DND-41 (cell line): ENCODE measurements around the gene CENPX.

Experiments
- ATAC-seq: fragments of 200-7000 bp; cut with Tn5 transposase; 3 replicates; pipeline ENCODE4 v1.9.1; 2021; ENCODE audit warnings: low read depth; ENCODE audit not compliant: insufficient read depth
- DNase-seq: peaks from one replicate; pipeline ENCODE4 v3.0.0-alpha.2; 2020
- H2AFZ ChIP-seq: 2 replicates; pipeline ENCODE4 v1.6.0; 2012; ENCODE audit warnings: low read depth, low read length
- H3K27ac ChIP-seq: 2 replicates; pipeline ENCODE4 v1.5.1; 2012; ENCODE audit warnings: low read length, inconsistent platforms
- H3K27me3 ChIP-seq: fragments of 200-600 bp; sonication (generic); 2 replicates; pipeline ENCODE4 v1.6.0; 2012; ENCODE audit warnings: low read length, mild to moderate bottlenecking, inconsistent platforms; ENCODE audit not compliant: insufficient read depth, poor library complexity
- H3K36me3 ChIP-seq: 2 replicates; pipeline ENCODE4 v1.5.1; 2012; ENCODE audit warnings: low read length, inconsistent platforms; ENCODE audit not compliant: insufficient read depth
- H3K4me1 ChIP-seq: 2 replicates; pipeline ENCODE4 v1.5.1; 2012; ENCODE audit warnings: mild to moderate bottlenecking, low read length; ENCODE audit not compliant: insufficient read depth
- H3K4me2 ChIP-seq: 2 replicates; pipeline ENCODE4 v1.6.0; 2012; ENCODE audit warnings: mild to moderate bottlenecking, moderate library complexity, low read length, inconsistent platforms; ENCODE audit not compliant: insufficient read depth
- H3K4me3 ChIP-seq, 2 experiments: fragments of 200-600 bp in 1 of 2; shearing (Covaris generic) in 1 of 2; 2 replicates each; pipeline ENCODE4 v1.5.1; 2012 to 2016; ENCODE audit warnings: inconsistent platforms in 2 of 2, low read length in 2 of 2, mild to moderate bottlenecking in 2 of 2, low read depth in 1 of 2, moderate library complexity in 1 of 2
- H3K79me2 ChIP-seq: 2 replicates; pipeline ENCODE4 v1.6.0; 2012; ENCODE audit warnings: low read length, inconsistent platforms; ENCODE audit not compliant: insufficient read depth
- H3K9ac ChIP-seq: 2 replicates; pipeline ENCODE4 v1.6.0; 2012; ENCODE audit warnings: low read depth, mild to moderate bottlenecking, inconsistent platforms, low read length, moderate library complexity
- H3K9me3 ChIP-seq: 2 replicates; pipeline ENCODE4 v1.5.1; 2012; ENCODE audit warnings: low read length, moderate library complexity, mild to moderate bottlenecking, inconsistent platforms; ENCODE audit not compliant: insufficient read depth, severe bottlenecking
- H4K20me1 ChIP-seq: 2 replicates; pipeline ENCODE4 v1.6.0; 2012; ENCODE audit warnings: low read length; ENCODE audit not compliant: insufficient read depth
- CTCF ChIP-seq: IDR thresholded peaks from 2 replicates; pipeline ENCODE4 v1.5.1; 2012; ENCODE audit warnings: borderline replicate concordance, low read length, moderate library complexity, mild to moderate bottlenecking; ENCODE audit not compliant: poor library complexity, severe bottlenecking; ENCODE audit errors: extremely low read depth
- EZH2 ChIP-seq: IDR thresholded peaks from 3 replicates; pipeline ENCODE4 v1.6.1; 2012; ENCODE audit warnings: borderline replicate concordance, low read depth, mild to moderate bottlenecking, moderate library complexity, low read length, inconsistent platforms; ENCODE audit not compliant: severe bottlenecking

Gene CENPX

GRCh38 chr17:82021107-82021899 lies 1.4 kb downstream of the CENPX start:
- DNase-seq (peak; percentile 64), ATAC-seq (no peak)
- H3K27ac ChIP-seq, result peak overlapping the region; percentile 73; the same call in 1 of the 2 replicates
- peak overlapping the region; percentile 97 for H3K4me2 ChIP-seq
- TF ChIP-seq EZH2 (no peak), CTCF (peak; percentile 79)
- no peak overlapping the region for H2AFZ ChIP-seq
- H3K36me3 ChIP-seq, result peaks cover 46% of the 10 kb centered on the region
- H3K9me3 ChIP-seq, result no peaks in the 10 kb centered on the region
- peaks cover 43% of the 10 kb centered on the region for H4K20me1 ChIP-seq
- H3K9ac ChIP-seq, result peak overlapping the region; percentile 73
- H3K4me1 ChIP-seq, result peaks cover 43% of the 10 kb centered on the region
- peaks cover 43% of the 10 kb centered on the region for H3K79me2 ChIP-seq
- peak overlapping the region; percentile 67 to 85; a peak in 3 of 4 replicates for H3K4me3 ChIP-seq
- no peaks in the 10 kb centered on the region for H3K27me3 ChIP-seq

GRCh38 chr17:82020572-82021106 lies 2.0 kb downstream of the CENPX start:
- H3K4me1 ChIP-seq, result peaks cover 43% of the 10 kb centered on the region
- H2AFZ ChIP-seq, result no peak overlapping the region
- peaks cover 43% of the 10 kb centered on the region for H4K20me1 ChIP-seq
- no peak for TF ChIP-seq CTCF
- no peak for TF ChIP-seq EZH2
- H3K4me3 ChIP-seq, result peak overlapping the region in 1 of 2 experiments; percentile 85; a peak in 1 of 4 replicates
- peaks cover 43% of the 10 kb centered on the region for H3K79me2 ChIP-seq
- no peaks in the 10 kb centered on the region for H3K27me3 ChIP-seq
- H3K4me2 ChIP-seq, result peak overlapping the region; percentile 97
- peak overlapping the region; percentile 73 for H3K9ac ChIP-seq
- ATAC-seq, result no peak
- no peaks in the 10 kb centered on the region for H3K9me3 ChIP-seq
- H3K27ac ChIP-seq, result no peak overlapping the region
- no peak for DNase-seq
- H3K36me3 ChIP-seq, result peaks cover 40% of the 10 kb centered on the region

- peak overlapping the region; percentile 73; the same call in 1 of the 2 replicates for H3K9ac ChIP-seq
- H3K36me3 ChIP-seq, result peaks cover 33% of the 10 kb centered on the region
- H3K4me2 ChIP-seq, result peak overlapping the region; percentile 97; the same call in 1 of the 2 replicates
- H3K4me3 ChIP-seq, result no peak overlapping the region
- peaks cover 39% of the 10 kb centered on the region for H4K20me1 ChIP-seq
- peaks cover 43% of the 10 kb centered on the region for H3K79me2 ChIP-seq
- DNase-seq, result peak; percentile 68
- no peak overlapping the region for H2AFZ ChIP-seq
- TF ChIP-seq EZH2 (no peak), CTCF (peak; percentile 84)
- peaks cover 36% of the 10 kb centered on the region for H3K4me1 ChIP-seq
- no peaks in the 10 kb centered on the region for H3K9me3 ChIP-seq
- H3K27me3 ChIP-seq, result no peaks in the 10 kb centered on the region
- no peak for ATAC-seq
- no peak overlapping the region for H3K27ac ChIP-seq
These were observed 2.7 kb downstream of the CENPX start for GRCh38 chr17:82019690-82020571.
